ENCODE data around the gene LAMP1.
"Not testable (repeated sequence)": the region's sequence is repeated elsewhere in the genome, so short reads cannot be mapped to it uniquely, and the experiment has no call there.

LAMP1 gene

GRCh38 chr13:113296823-113297369 is at the start of gene LAMP1:
Gene LAMP1 (plus strand): TSS chr13:113297239. CDS start chr13:113297435, 196 bp downstream.
- DNase-seq, result peak; percentile 99

GRCh38 chr13:113252516-113253095 is 44.4 kb upstream of the LAMP1 start:
- DNase-seq, result no peak

- DNase-seq, result not testable (repeated sequence)
Observed at GRCh38 chr13:113257908-113258307, 39.1 kb upstream of the LAMP1 start.

GRCh38 chr13:113258321-113259054 is 38.6 kb upstream of the LAMP1 start:
- no peak for DNase-seq

GRCh38 chr13:113260996-113261395 is 36.0 kb upstream of the LAMP1 start:
- DNase-seq, result no peak

GRCh38 chr13:113263016-113263415 is 34.0 kb upstream of the LAMP1 start:
- DNase-seq, result not testable (repeated sequence)

GRCh38 chr13:113267642-113268405 is 29.2 kb upstream of the LAMP1 start:
- no peak for DNase-seq

- DNase-seq, result no peak
Observed at GRCh38 chr13:113272031-113272430, 25.0 kb upstream of the LAMP1 start.

- DNase-seq, result no peak
Observed at GRCh38 chr13:113272701-113273181, 24.3 kb upstream of the LAMP1 start.

GRCh38 chr13:113273321-113273720 is 23.7 kb upstream of the LAMP1 start:
- DNase-seq, result no peak

GRCh38 chr13:113273851-113274590 is 23.0 kb upstream of the LAMP1 start:
- no peak for DNase-seq

GRCh38 chr13:113274721-113275120 is 22.3 kb upstream of the LAMP1 start:
- no peak for DNase-seq

- DNase-seq, result peak; percentile 36
Observed at GRCh38 chr13:113275387-113275786, 21.7 kb upstream of the LAMP1 start.

GRCh38 chr13:113280126-113280525 is 16.9 kb upstream of the LAMP1 start:
- no peak for DNase-seq

- no peak for DNase-seq
Observed at GRCh38 chr13:113283904-113284303, 13.1 kb upstream of the LAMP1 start.

- no peak for DNase-seq
Observed at GRCh38 chr13:113288880-113289279, 8.2 kb upstream of the LAMP1 start.

GRCh38 chr13:113291129-113291528 is 5.9 kb upstream of the LAMP1 start:
- DNase-seq, result no peak

GRCh38 chr13:113292021-113292862 is 4.8 kb upstream of the LAMP1 start:
- DNase-seq, result no peak

- no peak for DNase-seq
Observed at GRCh38 chr13:113293686-113294085, 3.4 kb upstream of the LAMP1 start.

- DNase-seq, result no peak
Observed at GRCh38 chr13:113295776-113296175, 1.3 kb upstream of the LAMP1 start.

GRCh38 chr13:113297370-113298042 is 467 bp downstream of the LAMP1 start:
- DNase-seq, result peak; percentile 45

Measured in activated CD4-positive, alpha-beta T cell treated with anti-CD3 and anti-CD28 coated beads, Interleukin-2, amount 50 U/mL, for 1 hour (primary cell).